Coronary artery (tissue), 2 donors: Measurements from ENCODE around the gene KRTAP2-3.

Source experiments
- DNase-seq: peaks from one replicate; pipeline ENCODE4 v3.0.0-alpha.2; 2017; ENCODE audit warnings: low spot score
- H3K27ac ChIP-seq, 2 donors: fragments of 200-600 bp; sonication (generic); one replicate each; pipeline ENCODE4 v1.5.1; 2016 to 2019
- H3K4me3 ChIP-seq: fragments of 200-600 bp; sonication (generic); 2 replicates; pipeline ENCODE4 v1.5.1; 2016; ENCODE audit warnings: mild to moderate bottlenecking, moderate library complexity
- CTCF ChIP-seq: fragments of 200-600 bp; sonication (generic); IDR thresholded peaks from one replicate; pipeline ENCODE4 v1.5.1; 2019; ENCODE audit warnings: antibody characterized with exemption

KRTAP2-3 gene

DNA sequence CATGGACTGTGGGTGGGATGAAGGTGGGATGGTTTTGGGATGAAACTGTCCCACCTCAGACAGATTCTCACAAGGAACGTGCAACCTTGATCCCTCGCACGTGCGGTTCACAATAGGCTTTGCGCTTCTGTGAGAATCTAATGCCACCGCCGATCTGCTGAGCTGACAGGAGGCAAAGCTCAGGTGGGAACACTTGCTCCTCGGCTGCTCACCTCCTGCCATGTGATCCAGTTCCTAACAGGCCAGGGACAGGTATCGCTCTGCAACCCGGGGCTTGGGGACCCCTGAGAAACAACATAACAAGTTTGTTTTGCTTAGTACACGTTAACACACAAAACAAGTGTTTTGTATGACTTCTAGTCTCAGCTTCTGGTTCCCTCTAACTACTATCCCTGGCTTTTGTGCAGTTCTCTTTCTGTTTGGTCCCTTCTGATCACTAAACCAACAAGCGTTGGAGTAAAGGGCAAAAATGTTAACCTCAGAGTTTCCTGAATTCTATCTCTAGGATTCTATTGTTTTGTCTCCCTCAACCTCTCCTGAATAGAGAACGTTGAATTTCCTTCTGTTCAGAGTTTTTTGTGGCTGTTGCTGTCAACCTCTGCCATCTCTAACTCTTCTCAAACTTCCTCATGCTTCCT is 43.2 kb downstream of the KRTAP2-3 start:
- Histone ChIP-seq H3K27ac (no peak overlapping the region), H3K4me3 (no peak overlapping the region)
- TF ChIP-seq CTCF, result no peak
- DNase-seq, result no peak

DNA sequence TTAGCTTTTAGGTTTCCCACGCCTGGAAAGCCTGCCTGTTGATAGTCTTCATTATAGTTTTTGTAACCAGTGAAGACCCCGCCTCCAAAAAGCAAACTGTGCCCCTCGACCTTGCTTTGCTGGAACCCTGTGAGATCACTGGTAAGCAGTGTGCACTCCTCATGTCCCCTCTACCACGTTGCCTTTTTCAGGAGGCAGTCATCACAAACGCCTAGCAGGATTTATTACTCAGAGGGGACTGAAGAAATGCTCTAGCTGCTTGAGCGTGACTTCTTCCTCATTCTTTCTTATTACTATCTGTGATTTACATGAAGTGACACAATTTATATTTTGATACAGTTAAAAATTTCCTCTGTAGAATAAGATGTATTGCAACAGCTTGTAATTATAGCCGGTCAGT is 44.5 kb downstream of the KRTAP2-3 start:
- H3K4me3 ChIP-seq, result no peak overlapping the region
- H3K27ac ChIP-seq, result no peak overlapping the region
- no peak for TF ChIP-seq CTCF
- no peak for DNase-seq

DNA sequence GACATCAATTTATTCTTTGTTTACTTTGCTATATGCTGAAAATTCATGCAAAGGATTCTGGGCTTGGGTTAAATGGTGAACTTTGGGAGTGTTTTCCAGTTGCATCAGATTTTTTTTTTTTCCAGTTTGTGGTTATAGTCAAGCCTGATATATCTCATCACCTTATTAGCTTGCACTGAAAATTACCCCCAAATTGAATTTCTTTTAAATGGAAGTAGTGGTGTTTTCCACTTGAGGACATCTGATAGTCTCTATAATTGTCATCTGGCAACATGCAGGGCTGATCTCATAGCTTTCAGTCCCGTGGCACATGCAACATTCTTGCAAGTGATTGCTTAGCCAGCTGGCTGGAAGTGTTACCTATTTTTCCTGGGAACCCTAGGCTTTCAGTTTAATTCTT is 46.3 kb downstream of the KRTAP2-3 start:
- Histone ChIP-seq H3K4me3 (no peak overlapping the region), H3K27ac (no peak overlapping the region)
- TF ChIP-seq CTCF, result no peak
- no peak for DNase-seq

DNA sequence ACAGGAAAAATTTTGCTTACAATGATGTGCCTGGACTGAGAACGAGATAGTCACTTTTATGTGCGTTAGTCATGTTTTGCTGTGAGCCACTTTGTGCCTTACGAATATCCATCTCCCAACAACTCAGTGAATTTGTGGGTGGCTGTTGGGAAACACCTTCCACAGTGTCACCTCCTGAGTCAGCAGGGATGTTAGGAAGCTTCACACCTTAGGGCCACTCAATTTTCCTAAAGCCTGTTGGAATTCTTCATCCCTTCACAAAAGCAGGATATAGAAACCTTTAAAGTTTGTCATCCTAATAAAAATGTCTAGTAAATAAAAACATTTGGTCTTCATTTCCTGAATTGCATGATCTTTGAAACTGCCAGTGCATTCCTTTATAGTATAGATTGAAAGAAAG is 46.7 kb downstream of the KRTAP2-3 start:
- no peak for DNase-seq
- Histone ChIP-seq H3K4me3 (no peak overlapping the region), H3K27ac (no peak overlapping the region)
- TF ChIP-seq CTCF, result no peak

GRCh38 chr17:41012326-41013120 is 47.4 kb downstream of the KRTAP2-3 start:
- no peak for TF ChIP-seq CTCF
- H3K4me3 ChIP-seq, result no peak overlapping the region
- DNase-seq, result no peak
- H3K27ac ChIP-seq, result no peak overlapping the region

GRCh38 chr17:41010441-41010840 is 49.5 kb downstream of the KRTAP2-3 start:
- H3K4me3 ChIP-seq, result no peak overlapping the region
- no peak overlapping the region for H3K27ac ChIP-seq
- no peak for TF ChIP-seq CTCF
- DNase-seq, result no peak

- no peak for TF ChIP-seq CTCF
- no peak for DNase-seq
- H3K4me3 ChIP-seq, result no peak overlapping the region
- no peak overlapping the region for H3K27ac ChIP-seq
These were observed 50.0 kb downstream of the KRTAP2-3 start for GRCh38 chr17:41009936-41010335.
